ENCODE data around the gene SPOCD1.

DNA sequence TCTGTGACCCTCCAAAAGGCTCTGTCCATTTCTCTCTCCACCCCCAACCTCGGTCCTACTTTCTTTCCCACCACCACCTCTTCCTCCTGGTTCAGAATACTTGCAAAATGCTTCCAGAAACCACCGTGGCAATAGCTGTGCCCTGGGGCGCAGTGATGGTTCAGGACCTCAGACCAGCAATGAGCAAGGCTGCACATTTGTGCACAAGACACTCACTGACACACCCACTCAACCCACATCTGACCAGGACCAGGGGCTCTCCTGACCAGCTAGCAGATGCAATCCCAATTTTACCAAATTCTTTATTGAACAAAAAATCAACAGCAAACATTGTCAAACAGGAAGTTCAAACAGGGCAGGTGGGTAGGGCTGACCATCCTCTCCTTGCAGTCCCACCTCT, 25.7 kb downstream of the SPOCD1 start:
- TF ChIP-seq YY2 (tag by site-specific recombination; IDR thresholded peaks at IDR 0.05), result no peak
- TF ChIP-seq ZNF211 (tag by site-specific recombination; IDR thresholded peaks at IDR 0.05; ENCODE audit: low read depth), result no peak
- no peak for TF ChIP-seq RBAK (tag by site-specific recombination; IDR thresholded peaks at IDR 0.05)
- TF ChIP-seq, protein P1, sequence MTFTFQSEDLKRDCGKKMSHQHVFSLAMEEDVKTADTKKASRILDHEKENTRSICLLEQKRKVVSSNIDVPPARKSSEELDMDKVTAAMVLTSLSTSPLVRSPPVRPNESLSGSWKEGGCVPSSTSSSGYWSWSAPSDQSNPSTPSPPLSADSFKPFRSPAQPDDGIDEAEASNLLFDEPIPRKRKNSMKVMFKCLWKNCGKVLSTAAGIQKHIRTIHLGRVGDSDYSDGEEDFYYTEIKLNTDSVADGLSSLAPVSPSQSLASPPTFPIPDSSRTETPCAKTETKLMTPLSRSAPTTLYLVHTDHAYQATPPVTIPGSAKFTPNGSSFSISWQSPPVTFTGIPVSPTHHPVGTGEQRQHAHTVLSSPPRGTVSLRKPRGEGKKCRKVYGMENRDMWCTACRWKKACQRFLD (tag by site-specific recombination; IDR thresholded peaks at IDR 0.05), result no peak
- TF ChIP-seq ZNF184 (tag by site-specific recombination; IDR thresholded peaks at IDR 0.05), result no peak
- TF ChIP-seq, protein P2, sequence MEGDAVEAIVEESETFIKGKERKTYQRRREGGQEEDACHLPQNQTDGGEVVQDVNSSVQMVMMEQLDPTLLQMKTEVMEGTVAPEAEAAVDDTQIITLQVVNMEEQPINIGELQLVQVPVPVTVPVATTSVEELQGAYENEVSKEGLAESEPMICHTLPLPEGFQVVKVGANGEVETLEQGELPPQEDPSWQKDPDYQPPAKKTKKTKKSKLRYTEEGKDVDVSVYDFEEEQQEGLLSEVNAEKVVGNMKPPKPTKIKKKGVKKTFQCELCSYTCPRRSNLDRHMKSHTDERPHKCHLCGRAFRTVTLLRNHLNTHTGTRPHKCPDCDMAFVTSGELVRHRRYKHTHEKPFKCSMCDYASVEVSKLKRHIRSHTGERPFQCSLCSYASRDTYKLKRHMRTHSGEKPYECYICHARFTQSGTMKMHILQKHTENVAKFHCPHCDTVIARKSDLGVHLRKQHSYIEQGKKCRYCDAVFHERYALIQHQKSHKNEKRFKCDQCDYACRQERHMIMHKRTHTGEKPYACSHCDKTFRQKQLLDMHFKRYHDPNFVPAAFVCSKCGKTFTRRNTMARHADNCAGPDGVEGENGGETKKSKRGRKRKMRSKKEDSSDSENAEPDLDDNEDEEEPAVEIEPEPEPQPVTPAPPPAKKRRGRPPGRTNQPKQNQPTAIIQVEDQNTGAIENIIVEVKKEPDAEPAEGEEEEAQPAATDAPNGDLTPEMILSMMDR (tag by site-specific recombination; IDR thresholded peaks at IDR 0.05), result no peak
- TF ChIP-seq SP2 (tag by site-specific recombination; IDR thresholded peaks at IDR 0.05), result no peak
- no peak for TF ChIP-seq ZFP37 (tag by site-specific recombination; IDR thresholded peaks at IDR 0.05)
- TF ChIP-seq REPIN1 (tag by site-specific recombination; IDR thresholded peaks at IDR 0.05; ENCODE audit: low read depth), result no peak
- TF ChIP-seq ZNF140 (tag by site-specific recombination; IDR thresholded peaks at IDR 0.05), result no peak
- TF ChIP-seq ZNF558 (tag by site-specific recombination; IDR thresholded peaks at IDR 0.05), result no peak

Data from HEK293 (cell line).